ENCODE measurements around the gene PCDHA7.
"Not testable (repeated sequence)": the region's sequence is repeated elsewhere in the genome, so short reads cannot be mapped to it uniquely, and the experiment has no call there.

PCDHA7 gene

DNA sequence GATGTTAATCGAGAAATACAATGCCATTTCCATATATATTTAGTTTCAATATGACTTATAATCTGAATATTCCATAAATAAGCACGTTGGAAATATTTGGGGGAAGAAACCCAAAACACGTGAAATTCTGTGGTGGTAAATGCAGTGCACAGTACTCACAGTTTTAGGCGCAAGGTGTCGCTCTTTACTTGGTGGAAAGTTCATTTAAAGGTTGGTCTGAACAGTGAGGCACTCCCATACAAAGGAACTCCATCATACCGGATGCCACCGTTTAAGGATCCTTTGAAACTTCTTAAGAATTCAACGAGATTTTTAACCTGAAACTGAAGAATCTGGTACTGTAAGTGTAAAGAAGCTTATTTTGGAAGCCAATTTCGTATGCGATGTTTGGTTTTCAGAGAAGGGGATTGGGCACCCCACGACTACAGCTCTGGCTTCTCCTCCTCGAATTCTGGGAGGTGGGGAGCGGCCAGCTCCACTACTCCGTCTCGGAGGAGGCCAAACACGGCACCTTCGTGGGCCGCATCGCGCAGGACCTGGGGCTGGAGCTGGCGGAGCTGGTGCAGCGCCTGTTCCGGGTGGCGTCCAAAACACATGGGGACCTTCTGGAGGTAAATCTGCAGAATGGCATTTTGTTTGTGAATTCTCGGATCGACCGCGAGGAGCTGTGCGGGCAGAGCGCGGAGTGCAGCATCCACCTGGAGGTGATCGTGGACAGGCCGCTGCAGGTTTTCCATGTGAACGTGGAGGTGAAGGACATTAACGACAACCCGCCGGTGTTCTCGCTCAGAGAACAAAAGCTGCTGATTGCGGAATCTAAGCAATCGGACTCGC lies 34.9 kb downstream of the PCDHA7 start, which contains the start of gene PCDHA11:
TSS of gene PCDHA11 (plus strand) at position 237 of the 834 bp plus-strand sequence. CDS start at position 384, 147 bp downstream.
- DNase-seq (ENCODE audit: low read depth), result no peak

- no peak for DNase-seq (ENCODE audit: low read depth)
Observed at GRCh38 chr5:140869555-140869886, 35.5 kb downstream of the PCDHA7 start.

DNA sequence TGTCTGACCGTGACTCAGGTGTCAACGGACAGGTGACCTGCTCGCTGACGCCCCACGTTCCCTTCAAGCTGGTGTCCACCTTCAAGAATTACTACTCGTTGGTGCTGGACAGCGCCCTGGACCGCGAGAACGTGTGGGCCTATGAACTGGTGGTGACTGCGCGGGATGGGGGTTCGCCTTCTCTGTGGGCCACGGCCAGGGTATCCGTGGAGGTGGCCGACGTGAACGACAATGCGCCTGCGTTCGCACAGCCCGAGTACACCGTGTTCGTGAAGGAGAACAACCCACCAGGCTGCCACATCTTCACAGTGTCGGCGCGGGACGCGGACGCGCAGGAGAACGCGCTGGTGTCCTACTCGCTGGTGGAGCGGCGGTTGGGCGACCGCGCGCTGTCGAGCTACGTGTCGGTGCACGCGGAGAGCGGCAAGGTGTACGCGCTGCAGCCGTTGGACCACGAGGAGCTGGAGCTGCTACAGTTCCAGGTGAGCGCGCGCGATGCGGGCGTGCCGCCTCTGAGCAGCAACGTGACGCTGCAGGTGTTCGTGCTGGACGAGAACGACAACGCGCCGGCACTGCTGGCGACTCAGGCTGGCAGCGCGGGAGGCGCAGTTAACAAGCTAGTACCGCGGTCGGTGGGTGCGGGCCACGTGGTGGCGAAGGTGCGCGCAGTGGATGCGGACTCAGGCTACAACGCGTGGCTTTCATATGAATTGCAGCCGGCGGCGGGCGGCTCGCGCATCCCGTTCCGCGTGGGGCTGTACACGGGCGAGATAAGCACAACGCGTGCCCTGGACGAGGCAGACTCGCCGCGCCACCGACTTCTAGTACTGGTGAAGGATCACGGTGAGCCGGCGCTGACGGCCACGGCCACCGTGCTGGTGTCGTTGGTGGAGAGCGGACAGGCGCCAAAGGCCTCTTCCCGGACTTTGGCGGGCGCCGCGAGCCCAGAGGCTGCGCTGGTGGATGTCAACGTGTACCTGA lies 36.4 kb downstream of the PCDHA7 start:
- no peak for DNase-seq (ENCODE audit: low read depth)

GRCh38 chr5:140875085-140876065 lies 41.3 kb downstream of the PCDHA7 start, which contains the start of gene PCDHA12:
PCDHA12 (plus strand) TSS chr5:140875308; CDS start chr5:140875473, 165 bp downstream.
- DNase-seq (ENCODE audit: low read depth), result no peak

- DNase-seq (ENCODE audit: low read depth), result not testable (repeated sequence)
Observed at GRCh38 chr5:140876541-140877261, 42.6 kb downstream of the PCDHA7 start.

GRCh38 chr5:140877262-140877581 lies 43.2 kb downstream of the PCDHA7 start:
- no peak for DNase-seq (ENCODE audit: low read depth)

DNA sequence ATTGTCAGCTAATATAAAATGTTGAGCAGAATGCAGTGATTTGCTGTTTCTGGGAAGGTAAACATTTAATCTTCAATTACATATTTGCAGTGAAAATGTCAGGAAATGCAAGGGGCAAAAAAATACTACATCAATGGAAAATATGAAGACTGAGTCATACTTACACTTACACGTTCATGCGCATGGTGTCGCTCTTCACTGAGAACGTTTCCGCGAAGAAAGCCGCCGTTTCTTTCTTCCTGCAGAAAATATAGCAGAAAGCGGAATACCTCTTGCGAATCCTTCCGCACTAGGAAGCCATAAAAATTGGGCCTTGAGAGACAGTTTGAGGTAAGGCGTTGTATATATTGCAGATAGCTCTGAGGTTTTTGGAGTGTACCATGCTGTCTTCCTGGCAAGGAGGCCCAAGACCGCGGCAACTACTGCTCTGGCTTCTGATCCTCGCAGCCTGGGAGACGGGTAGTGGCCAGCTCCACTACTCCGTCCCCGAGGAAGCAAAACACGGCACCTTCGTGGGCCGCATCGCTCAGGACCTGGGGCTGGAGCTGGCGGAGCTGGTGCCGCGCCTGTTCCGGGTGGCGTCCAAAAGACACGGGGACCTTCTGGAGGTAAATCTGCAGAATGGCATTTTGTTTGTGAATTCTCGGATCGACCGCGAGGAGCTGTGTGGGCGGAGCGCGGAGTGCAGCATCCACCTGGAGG lies 48.0 kb downstream of the PCDHA7 start, which contains the start of gene PCDHA13:
TSS of gene PCDHA13 (plus strand) at position 236 of the 702 bp plus-strand sequence. CDS start at position 381, 145 bp downstream.
- DNase-seq (ENCODE audit: low read depth), result no peak

DNA sequence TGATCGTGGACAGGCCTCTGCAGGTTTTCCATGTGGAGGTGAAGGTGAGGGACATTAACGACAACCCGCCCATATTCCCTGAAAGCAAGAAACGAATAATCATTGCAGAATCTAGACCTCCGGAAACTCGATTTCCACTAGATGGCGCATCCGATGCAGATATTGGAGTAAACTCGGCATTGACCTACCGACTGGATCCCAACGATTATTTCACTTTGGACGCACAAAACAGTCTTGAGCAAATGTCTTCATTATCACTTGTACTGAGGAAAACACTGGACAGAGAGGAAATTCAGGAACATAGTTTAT lies 48.5 kb downstream of the PCDHA7 start:
- DNase-seq (ENCODE audit: low read depth), result no peak

DNA sequence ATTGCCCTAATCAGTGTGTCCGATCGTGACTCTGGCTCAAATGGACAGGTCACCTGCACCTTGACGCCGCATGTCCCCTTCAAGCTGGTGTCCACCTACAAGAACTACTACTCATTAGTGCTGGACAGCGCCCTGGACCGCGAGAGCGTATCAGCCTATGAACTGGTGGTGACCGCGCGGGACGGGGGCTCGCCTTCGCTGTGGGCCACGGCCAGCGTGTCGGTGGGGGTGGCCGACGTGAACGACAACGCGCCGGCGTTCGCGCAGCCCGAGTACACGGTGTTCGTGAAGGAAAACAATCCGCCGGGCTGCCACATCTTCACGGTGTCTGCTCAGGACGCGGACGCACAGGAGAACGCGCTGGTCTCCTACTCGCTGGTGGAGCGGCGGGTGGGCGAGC lies 49.3 kb downstream of the PCDHA7 start:
- no peak for DNase-seq (ENCODE audit: low read depth)

GRCh38 chr5:140883927-140884697 lies 50.0 kb downstream of the PCDHA7 start:
- no peak for DNase-seq (ENCODE audit: low read depth)

All from stimulated activated CD8-positive, alpha-beta memory T cell treated with anti-CD3 and anti-CD28 coated beads, Interleukin-4, amount 100 ng/mL, for 24 hours (primary cell).